ENCODE data around the gene SERPINB10.

GRCh38 chr18:63878925-63879324, 28.8 kb upstream of the SERPINB10 start:
- TF ChIP-seq POLR2A (IDR thresholded peaks at IDR 0.05) (no peak), CTCF (IDR thresholded peaks at IDR 0.05) (no peak)

Measured in adrenal gland (tissue), 5 donors.